Measurements from ENCODE around the gene USP40. TPM values are rescaled to one million over a fixed set of nuclear protein-coding genes. Genes with fewer than 3 reads are reported as not detected.
A peak's percentile ranks its signal among the peaks of the same experiment; 100 is the strongest.

USP40 gene
- total and polyA plus RNA-seq, 2 of the 8 experiments (the other 6 are each of a cell fraction or from before 2014, with no cell fraction given), result 12.0 to 15.7 TPM

DNA sequence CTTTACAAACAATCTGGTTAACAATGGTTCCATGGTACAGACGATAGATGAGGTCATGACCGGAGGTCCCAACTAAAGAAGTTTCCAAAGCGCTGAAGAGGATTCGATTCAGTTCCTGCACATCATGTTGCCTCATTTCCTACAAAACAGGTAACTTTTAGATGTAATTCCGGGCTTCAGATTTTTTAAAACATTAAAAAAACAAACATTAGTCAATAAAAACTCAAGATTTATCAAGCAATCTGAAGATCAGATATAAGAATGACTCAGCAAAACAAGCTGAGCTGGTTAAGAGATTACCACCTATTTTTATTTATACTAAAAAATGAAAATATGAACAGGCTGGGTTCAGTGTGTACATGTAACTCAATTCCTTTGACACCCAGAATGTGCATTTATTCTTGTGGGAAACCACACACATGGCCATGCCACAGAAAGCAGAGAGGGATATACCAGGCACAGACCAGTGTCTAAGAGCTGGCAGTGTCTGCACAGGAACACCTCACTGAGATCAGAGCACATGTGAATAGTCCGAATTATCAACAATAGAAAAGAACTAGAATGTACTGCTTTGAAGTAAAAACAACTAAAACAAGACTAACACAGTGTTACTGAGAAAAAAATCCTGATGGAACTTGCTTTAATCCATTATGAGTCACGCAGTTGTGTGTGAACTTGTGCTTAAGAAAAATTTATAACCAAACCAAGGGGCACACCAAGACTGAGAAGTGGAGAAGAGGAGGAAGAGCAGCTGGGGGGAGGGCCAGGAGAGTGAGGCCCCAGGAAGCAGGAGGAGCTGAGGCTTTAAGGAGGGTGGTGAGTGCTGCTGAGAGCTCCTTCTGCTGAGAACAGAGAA, 9.5 kb downstream of the USP40 start:
- H2BK20ac ChIP-seq (ENCODE audit: low read length), result no peak overlapping the region
- no peak overlapping the region for H3K27ac ChIP-seq (ENCODE audit: low read depth, low read length)
- TF ChIP-seq BCL11A (IDR thresholded peaks at IDR 0.05; ENCODE audit: low read depth in 2 of 2, low read length in 2 of 2) (no peak), MAFK (IDR thresholded peaks at IDR 0.05; ENCODE audit: low read depth, low read length) (peak; percentile 62; the same call in 1 of the 2 replicates)
- H3K4me1 ChIP-seq (replicated peaks in 1 of 4; ENCODE audit: control insufficient read depth in 3 of 4, insufficient read depth in 4 of 4, low read length in 3 of 4), result 0 out of 7 replicates have a peak, but pooled peaks cover 0 to 3% (median 0%) of the 10 kb centered on the region in 4 experiments
- no peak overlapping the region for H2BK5ac ChIP-seq (ENCODE audit: low read depth, low read length)
- H3K36me3 ChIP-seq (ENCODE audit: control insufficient read depth in 2 of 4, insufficient read depth in 4 of 4, low read length in 3 of 4), result no peaks in the 10 kb centered on the region
- DNase-seq (ENCODE audit: low read depth in 1 of 2, low spot score in 2 of 2), result no peak
- no peak overlapping the region for H4K8ac ChIP-seq (ENCODE audit: extremely low read depth, insufficient read depth, low read length)
- FAIRE-seq, result no peak
- no peak overlapping the region for H4K5ac ChIP-seq (ENCODE audit: insufficient read length, low read depth, low read length)
- H3K9ac ChIP-seq (replicated peaks in 1 of 4; ENCODE audit: extremely low read depth in 1 of 4, low read depth in 3 of 4, low read length in 3 of 4), result no peak overlapping the region
- H2AK5ac ChIP-seq (ENCODE audit: low read depth, low read length), result no peak overlapping the region
- no peak overlapping the region for H2AFZ ChIP-seq (ENCODE audit: low read length)
- no peak overlapping the region for H4K91ac ChIP-seq (replicated peaks; ENCODE audit: insufficient read length, low read length)
- peaks cover 0 to 1% of the 10 kb centered on the region in 2 experiments for H4K20me1 ChIP-seq (replicated peaks in 1 of 2; ENCODE audit: control insufficient read depth in 1 of 2, insufficient read depth in 2 of 2, low read length in 2 of 2)
- no peak overlapping the region for H3K23ac ChIP-seq (ENCODE audit: insufficient read length)
- no peaks in the 10 kb centered on the region for H3K23me2 ChIP-seq (ENCODE audit: low read depth, low read length)
- H2BK12ac ChIP-seq (ENCODE audit: low read depth, low read length), result no peak overlapping the region
- H2BK15ac ChIP-seq (ENCODE audit: low read length), result no peak overlapping the region
- H3K79me1 ChIP-seq (ENCODE audit: low read depth, low read length), result no peaks in the 10 kb centered on the region
- no peaks in the 10 kb centered on the region for H3K9me3 ChIP-seq (ENCODE audit: insufficient read depth in 2 of 2, low read depth in 1 of 2, low read length in 1 of 2)
- H3K18ac ChIP-seq (ENCODE audit: extremely low read depth, low read length), result no peak overlapping the region
- CTCF ChIA-PET (ENCODE audit: partially characterized antibody), result no interaction called here
- H3K4me3 ChIP-seq (ENCODE audit: extremely low read depth in 1 of 4, insufficient read depth in 2 of 4, low read depth in 3 of 4, low read length in 4 of 4), result no peak overlapping the region
- no peak overlapping the region for H3K4me2 ChIP-seq (ENCODE audit: insufficient read depth in 1 of 2, low read depth in 2 of 2, low read length in 2 of 2)
- H3K79me2 ChIP-seq (ENCODE audit: control insufficient read depth in 1 of 2, insufficient read depth in 2 of 2, low read length in 2 of 2), result no peaks in the 10 kb centered on the region
- H3K4ac ChIP-seq (replicated peaks; ENCODE audit: insufficient read length, low read depth, low read length), result no peak overlapping the region
- H3K27me3 ChIP-seq (replicated peaks in 1 of 4; ENCODE audit: control insufficient read depth in 3 of 4, extremely low read depth in 1 of 4, insufficient read depth in 3 of 4, low read length in 3 of 4), result no peaks in the 10 kb centered on the region
- 92% methylated on average over 7 of the region's 7 CpGs; no CpG with 5 or more reads in 1 of the 2 experiments for WGBS, 2 experiments (ENCODE audit: extremely low coverage in 1 of 2, insufficient coverage in 1 of 2, insufficient read length in 1 of 2, insufficient replicate concordance in 2 of 2, low coverage in 1 of 2, low lambda C conversion rate in 2 of 2, missing lambda C conversion rate in 1 of 2)
- POLR2A ChIA-PET (ENCODE audit: partially characterized antibody), result interaction anchor here (1.5 kb wide), 1 partner anchor 9 kb away, joined by 3 read pairs; no protein-coding TSS in a partner anchor
- no peak overlapping the region for H2BK120ac ChIP-seq (replicated peaks; ENCODE audit: low read depth, low read length)
- no peak overlapping the region for H3K56ac ChIP-seq (replicated peaks; ENCODE audit: insufficient read length, low read depth, low read length)
- H3K14ac ChIP-seq (ENCODE audit: insufficient read length), result no peak overlapping the region
